Suprapubic skin (tissue), 4 donors: ENCODE measurements around the gene DNAH10.

ENCODE experiments used
- CTCF ChIP-seq, 2 donors: fragments of 200-600 bp in 1 of 2; fragments of 450-650 bp in 1 of 2; sonication (generic) in 1 of 2; IDR thresholded peaks; one replicate each; pipeline ENCODE4 v1.5.1; 2016 to 2019; ENCODE audit warnings: antibody characterized with exemption in 2 of 2, mild to moderate bottlenecking in 1 of 2, moderate library complexity in 1 of 2
- EP300 ChIP-seq: sonication (generic); formaldehyde crosslinking; IDR thresholded peaks from one replicate; pipeline ENCODE4 v1.6.1; 2017; ENCODE audit warnings: antibody characterized with exemption
- POLR2A ChIP-seq, 2 donors: fragments of 450-650 bp; IDR thresholded peaks; one replicate each; pipeline ENCODE4 v1.6.1; 2017; ENCODE audit warnings: antibody characterized with exemption in 2 of 2, mild to moderate bottlenecking in 2 of 2, moderate library complexity in 2 of 2
- POLR2AphosphoS5 ChIP-seq, 3 donors: sonication (generic); formaldehyde crosslinking; IDR thresholded peaks; one replicate each; pipeline ENCODE4 v1.6.1; 2017; ENCODE audit warnings: antibody characterized with exemption in 3 of 3

- TF ChIP-seq CTCF (IDR thresholded peaks at IDR 0.05) (no peak), POLR2AphosphoS5 (IDR thresholded peaks at IDR 0.05) (no peak), EP300 (no peak), POLR2A (IDR thresholded peaks at IDR 0.05) (no peak)
Observed at GRCh38 chr12:123943816-123944215, 181.7 kb downstream of the DNAH10 start.
